ENCODE measurements around the gene SMYD2.

DNA sequence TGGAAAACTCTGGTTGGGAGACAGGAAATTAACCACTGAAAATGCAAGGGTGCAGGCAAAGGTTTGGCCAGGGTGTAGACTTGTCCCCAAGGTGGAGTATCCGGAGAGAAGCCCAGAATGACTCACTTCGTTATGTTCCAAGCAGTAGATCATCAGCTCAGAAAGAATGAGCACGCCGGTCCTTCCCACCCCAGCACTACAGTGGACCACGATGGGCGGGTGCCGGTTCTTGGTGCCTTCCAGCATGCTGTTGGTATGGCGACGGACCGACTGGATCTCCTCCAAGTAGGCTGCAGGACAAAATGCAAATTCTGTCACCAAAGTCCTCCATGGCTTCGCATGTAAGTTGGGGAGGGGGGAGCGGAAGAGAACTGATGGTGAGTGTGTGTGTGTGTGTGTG, 83.4 kb downstream of the SMYD2 start:
- TF ChIP-seq POLR2A (IDR thresholded peaks at IDR 0.05; ENCODE audit: low read depth, low read length): no peak
- TF ChIP-seq, protein P1, sequence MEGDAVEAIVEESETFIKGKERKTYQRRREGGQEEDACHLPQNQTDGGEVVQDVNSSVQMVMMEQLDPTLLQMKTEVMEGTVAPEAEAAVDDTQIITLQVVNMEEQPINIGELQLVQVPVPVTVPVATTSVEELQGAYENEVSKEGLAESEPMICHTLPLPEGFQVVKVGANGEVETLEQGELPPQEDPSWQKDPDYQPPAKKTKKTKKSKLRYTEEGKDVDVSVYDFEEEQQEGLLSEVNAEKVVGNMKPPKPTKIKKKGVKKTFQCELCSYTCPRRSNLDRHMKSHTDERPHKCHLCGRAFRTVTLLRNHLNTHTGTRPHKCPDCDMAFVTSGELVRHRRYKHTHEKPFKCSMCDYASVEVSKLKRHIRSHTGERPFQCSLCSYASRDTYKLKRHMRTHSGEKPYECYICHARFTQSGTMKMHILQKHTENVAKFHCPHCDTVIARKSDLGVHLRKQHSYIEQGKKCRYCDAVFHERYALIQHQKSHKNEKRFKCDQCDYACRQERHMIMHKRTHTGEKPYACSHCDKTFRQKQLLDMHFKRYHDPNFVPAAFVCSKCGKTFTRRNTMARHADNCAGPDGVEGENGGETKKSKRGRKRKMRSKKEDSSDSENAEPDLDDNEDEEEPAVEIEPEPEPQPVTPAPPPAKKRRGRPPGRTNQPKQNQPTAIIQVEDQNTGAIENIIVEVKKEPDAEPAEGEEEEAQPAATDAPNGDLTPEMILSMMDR (IDR thresholded peaks at IDR 0.05; ENCODE audit: extremely low read depth in 1 of 2, insufficient read depth in 1 of 2, low read depth in 1 of 2, low read length in 2 of 2): no peak
- TF ChIP-seq POLR2AphosphoS5 (IDR thresholded peaks at IDR 0.05; ENCODE audit: insufficient read depth, low read depth, low read length): no peak
- no peak for TF ChIP-seq JUN (IDR thresholded peaks at IDR 0.05; ENCODE audit: borderline replicate concordance, insufficient read depth, insufficient read length, low read depth)
- no peak for TF ChIP-seq EZH2 (IDR thresholded peaks at IDR 0.05; ENCODE audit: borderline replicate concordance, low read depth, low read length, severe bottlenecking)
- no peak for TF ChIP-seq GATA2 (IDR thresholded peaks at IDR 0.05; ENCODE audit: insufficient read depth, insufficient read length, low read depth, low read length)
- TF ChIP-seq, protein P2, sequence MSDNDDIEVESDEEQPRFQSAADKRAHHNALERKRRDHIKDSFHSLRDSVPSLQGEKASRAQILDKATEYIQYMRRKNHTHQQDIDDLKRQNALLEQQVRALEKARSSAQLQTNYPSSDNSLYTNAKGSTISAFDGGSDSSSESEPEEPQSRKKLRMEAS (IDR thresholded peaks at IDR 0.05; ENCODE audit: insufficient read depth, insufficient read length): no peak
- no peak for TF ChIP-seq MYC (IDR thresholded peaks at IDR 0.05; ENCODE audit: low read depth, low read length)
